Right ventricle myocardium inferior (tissue), 1 donor: Measurements from ENCODE around the gene ELOA2. TPM values are rescaled to one million over a fixed set of nuclear protein-coding genes. Genes with fewer than 3 reads are reported as not detected.
"Not testable (repeated sequence)": the region's sequence is repeated elsewhere in the genome, so short reads cannot be mapped to it uniquely, and the experiment has no call there.

Experiments
- ATAC-seq: fragments of 200-7000 bp; cut with Tn5 transposase; one replicate; pipeline ENCODE4 v1.9.1; 2020; ENCODE audit warnings: mild to moderate bottlenecking, moderate library complexity
- DNase-seq: peaks from one replicate; pipeline ENCODE4 v3.0.0; 2021; ENCODE audit errors: missing footprints
- intact Hi-C: fragments of 100-400 bp; cut with DNase I; formaldehyde crosslinking; loops from one replicate; pipeline ENCODE4 v1.11.0; 2022
- total RNA-seq: library from RNA; stranded (reverse); fragmentation: NEBNext Ultra II Directional; extraction: Animal tissue kit (Norgen Biotek cat#: 25700); gene quantifications from one replicate; pipeline ENCODE4 v1.2.1, GENCODE V29; 2021
- donor health status: DM: no; HTN: yes; CAD: no; lungs with severe emphysema.

ELOA2 gene
- total RNA-seq, 1 donor from 2014 or later = not detected

DNA sequence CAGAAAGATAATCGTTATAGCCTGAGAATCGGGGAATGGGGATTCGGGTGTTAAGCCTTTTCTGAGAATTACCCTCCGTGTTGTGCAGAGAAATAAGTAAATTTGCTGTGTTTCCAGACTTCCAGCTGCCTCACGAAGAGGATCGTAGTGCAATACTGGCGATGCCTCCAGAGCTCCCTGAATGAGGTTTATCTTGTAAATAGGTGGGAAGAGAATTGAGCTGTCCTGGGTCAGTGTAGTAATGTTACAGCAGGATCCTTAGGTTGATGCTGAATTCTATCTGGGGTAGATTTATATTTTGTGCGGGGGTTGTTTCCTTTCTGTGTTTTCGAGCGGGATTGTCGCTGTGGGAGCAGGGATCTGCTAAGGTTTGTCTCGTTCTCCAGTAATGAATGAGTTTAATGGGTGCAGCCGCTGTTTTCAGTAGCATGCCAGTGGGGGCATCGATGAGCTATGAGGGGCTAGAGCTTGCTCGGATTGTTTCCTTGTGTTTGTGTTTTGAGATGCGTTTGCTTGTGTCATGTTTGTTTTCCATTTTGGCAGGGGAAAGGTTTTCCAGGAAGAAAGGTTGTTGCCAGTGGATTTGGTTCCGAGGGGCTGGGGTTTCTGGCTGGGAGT, 9.8 kb downstream of the ELOA2 start:
- intact Hi-C loops, DNase-seq, ATAC-seq: not testable (repeated sequence)

GRCh38 chr18:47023769-47024465, 11.5 kb downstream of the ELOA2 start:
- DNase-seq, intact Hi-C loops: not testable (repeated sequence)
- peak; percentile 34 for ATAC-seq

DNA sequence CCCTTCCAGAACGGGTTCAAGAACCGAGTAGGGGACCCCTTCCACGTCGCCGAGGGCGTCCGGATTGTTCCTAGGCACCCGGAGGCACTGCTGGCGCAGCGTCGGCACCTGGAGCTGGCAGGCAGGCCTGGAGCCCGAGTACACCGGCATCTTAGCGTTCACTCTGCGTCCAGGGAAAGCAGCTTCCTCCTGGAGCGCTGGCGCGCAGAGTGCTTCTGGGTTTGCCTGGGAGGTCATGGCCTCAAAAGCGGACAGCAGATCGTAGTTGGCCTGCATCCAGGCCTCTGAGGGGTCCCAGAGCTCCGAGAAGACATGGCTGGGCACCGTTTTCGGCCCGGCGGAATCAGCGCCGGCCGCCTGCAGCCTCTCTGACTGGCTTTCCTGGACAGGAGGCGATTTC, 12.6 kb downstream of the ELOA2 start:
- ATAC-seq, intact Hi-C loops: not testable (repeated sequence)
- DNase-seq = peak; percentile 65

DNA sequence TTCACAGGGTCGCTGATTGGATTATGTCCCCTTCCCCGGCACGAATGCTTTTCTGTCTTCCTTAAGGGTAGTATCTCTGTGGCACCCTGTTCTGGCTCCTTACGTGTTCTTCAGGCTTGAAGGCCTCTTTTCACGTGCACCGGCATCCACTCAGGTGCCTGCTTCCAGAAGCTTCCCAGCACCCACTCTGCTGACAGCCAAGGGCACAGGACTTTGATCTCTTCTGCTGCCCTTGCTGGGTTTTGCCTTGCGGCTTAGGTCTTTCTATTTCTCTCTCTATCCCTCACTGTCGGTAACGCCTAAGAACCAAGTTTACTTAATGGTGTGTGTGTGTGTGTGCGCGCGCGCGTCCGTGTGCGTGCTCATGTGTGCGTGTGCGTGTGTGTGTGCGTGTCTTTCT, 14.7 kb downstream of the ELOA2 start:
- intact Hi-C loops, DNase-seq: not testable (repeated sequence)
- ATAC-seq = peak; percentile 6

DNA sequence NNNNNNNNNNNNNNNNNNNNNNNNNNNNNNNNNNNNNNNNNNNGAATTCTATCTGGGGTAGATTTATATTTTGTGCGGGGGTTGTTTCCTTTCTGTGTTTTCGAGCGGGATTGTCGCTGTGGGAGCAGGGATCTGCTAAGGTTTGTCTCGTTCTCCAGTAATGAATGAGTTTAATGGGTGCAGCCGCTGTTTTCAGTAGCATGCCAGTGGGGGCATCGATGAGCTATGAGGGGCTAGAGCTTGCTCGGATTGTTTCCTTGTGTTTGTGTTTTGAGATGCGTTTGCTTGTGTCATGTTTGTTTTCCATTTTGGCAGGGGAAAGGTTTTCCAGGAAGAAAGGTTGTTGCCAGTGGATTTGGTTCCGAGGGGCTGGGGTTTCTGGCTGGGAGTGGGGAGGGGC, 15.6 kb downstream of the ELOA2 start:
- intact Hi-C loops = not testable (repeated sequence)

More for the DNA sequence above, 15.6 kb downstream of the ELOA2 start:
- not testable (repeated sequence) for ATAC-seq, DNase-seq

Other genes starting within 250 kb of the ELOA2 start
- gene PIAS2, start 118.1 kb downstream of the ELOA2 start, total RNA-seq = 24.3 TPM
- gene KATNAL2, start 118.0 kb downstream of the ELOA2 start, total RNA-seq = 2.7 TPM
- gene HDHD2, start 114.9 kb upstream of the ELOA2 start, total RNA-seq = 34.2 TPM
- gene IER3IP1, start 140.7 kb upstream of the ELOA2 start, total RNA-seq = 9.7 TPM
- gene SKOR2, start 216.0 kb upstream of the ELOA2 start, total RNA-seq = not detected